CD14-positive monocyte (primary cell): ENCODE data around the gene CD44. TPM values are rescaled to one million over a fixed set of nuclear protein-coding genes. Genes with fewer than 3 reads are reported as not detected.

Experiments
- DNase-seq, 3 donors: peaks; one replicate each; pipeline ENCODE4 v3.0.0-alpha.2; 2011 to 2022
- H2AFZ ChIP-seq: 2 replicates; pipeline ENCODE4 v1.6.0; 2012; ENCODE audit warnings: mild to moderate bottlenecking, low read depth, low read length, inconsistent platforms; ENCODE audit not compliant: insufficient read depth, poor library complexity, severe bottlenecking
- H3K27ac ChIP-seq, 2 donors: 1 replicate in 1 of 2; 2 replicates in 1 of 2; pipeline ENCODE4 v1.5.1; 2012 to 2013; ENCODE audit warnings: low read length in 2 of 2, control low read depth in 1 of 2, inconsistent platforms in 1 of 2, low read depth in 1 of 2, mild to moderate bottlenecking in 1 of 2
- H3K27me3 ChIP-seq, 2 donors: one replicate each; pipeline versions ENCODE4 v1.6.0 to v1.6.1; 2011 to 2013; ENCODE audit warnings: low read length in 2 of 2; ENCODE audit not compliant: control insufficient read depth in 2 of 2, insufficient read depth in 2 of 2
- H3K36me3 ChIP-seq, 2 donors: replicated peaks in 1 of 2; 1 replicate in 1 of 2; 2 replicates in 1 of 2; pipeline versions ENCODE4 v1.5.1 to v1.6.1; 2012 to 2013; ENCODE audit warnings: low read length in 2 of 2, control low read depth in 1 of 2, inconsistent platforms in 1 of 2, mild to moderate bottlenecking in 1 of 2; ENCODE audit not compliant: insufficient read depth in 2 of 2, control insufficient read depth in 1 of 2
- H3K4me1 ChIP-seq, 2 donors: 1 replicate in 1 of 2; 2 replicates in 1 of 2; pipeline versions ENCODE4 v1.5.1 to v1.6.1; 2012 to 2013; ENCODE audit warnings: low read length in 2 of 2, control low read depth in 1 of 2, inconsistent platforms in 1 of 2, mild to moderate bottlenecking in 1 of 2, moderate library complexity in 1 of 2; ENCODE audit not compliant: insufficient read depth in 2 of 2, control insufficient read depth in 1 of 2
- H3K4me2 ChIP-seq: replicated peaks from 2 replicates; pipeline ENCODE3; 2012; ENCODE audit warnings: low read length, moderate library complexity, mild to moderate bottlenecking; ENCODE audit not compliant: poor library complexity, severe bottlenecking; ENCODE audit errors: extremely low read depth
- H3K4me3 ChIP-seq, 3 experiments: fragments of 200-600 bp in 1 of 3; sonication (generic) in 1 of 3; replicated peaks in 1 of 3; 1 replicate in 2 of 3; 2 replicates in 1 of 3; pipeline ENCODE4 v1.5.1; 2011 to 2013; ENCODE audit warnings: low read length in 3 of 3, mild to moderate bottlenecking in 3 of 3, control low read depth in 2 of 3, low read depth in 2 of 3, inconsistent platforms in 1 of 3, moderate library complexity in 1 of 3
- H3K79me2 ChIP-seq: 2 replicates; pipeline ENCODE4 v1.6.0; 2012; ENCODE audit warnings: mild to moderate bottlenecking, control low read depth, inconsistent platforms, low read length, moderate library complexity; ENCODE audit not compliant: insufficient read depth
- H3K9ac ChIP-seq: 2 replicates; pipeline ENCODE4 v1.6.0; 2017; ENCODE audit warnings: low read length, mild to moderate bottlenecking; ENCODE audit not compliant: insufficient read depth, poor library complexity, severe bottlenecking
- H3K9me3 ChIP-seq, 2 donors: replicated peaks in 1 of 2; 1 replicate in 1 of 2; 2 replicates in 1 of 2; pipeline versions ENCODE4 v1.5.1 to v1.6.1; 2012 to 2013; ENCODE audit warnings: low read length in 2 of 2, control low read depth in 1 of 2; ENCODE audit not compliant: control insufficient read depth in 1 of 2, insufficient read depth in 1 of 2
- H4K20me1 ChIP-seq: 2 replicates; pipeline ENCODE4 v1.6.0; 2012; ENCODE audit warnings: mild to moderate bottlenecking, low read length, control low read depth, moderate library complexity; ENCODE audit not compliant: insufficient read depth
- H3K27ac Mint-ChIP-seq, 7 donors: one replicate each; pipeline ENCODE4 v1.8.0; 2020; ENCODE audit warnings: mild to moderate bottlenecking in 7 of 7, mixed read lengths in 7 of 7, moderate library complexity in 6 of 7, inconsistent platforms in 2 of 7
- H3K27me3 Mint-ChIP-seq, 3 donors: one replicate each; pipeline ENCODE4 v1.8.0; 2021 to 2022; ENCODE audit warnings: low read depth in 3 of 3, mild to moderate bottlenecking in 3 of 3, mixed read lengths in 3 of 3, moderate library complexity in 3 of 3, inconsistent platforms in 1 of 3
- H3K36me3 Mint-ChIP-seq, 2 donors: one replicate each; pipeline ENCODE4 v1.8.0; 2020; ENCODE audit warnings: mixed read lengths in 2 of 2, inconsistent platforms in 1 of 2, mild to moderate bottlenecking in 1 of 2
- H3K4me1 Mint-ChIP-seq: one replicate; pipeline ENCODE4 v1.8.0; 2020; ENCODE audit warnings: mild to moderate bottlenecking, mixed read lengths
- H3K4me3 Mint-ChIP-seq, 2 donors: one replicate each; pipeline ENCODE4 v1.8.0; 2020; ENCODE audit warnings: mild to moderate bottlenecking in 2 of 2, mixed read lengths in 2 of 2, moderate library complexity in 1 of 2
- H3K9me3 Mint-ChIP-seq, 7 donors: one replicate each; pipeline ENCODE4 v1.8.0; 2020 to 2022; ENCODE audit warnings: mixed read lengths in 7 of 7, mild to moderate bottlenecking in 6 of 7, moderate library complexity in 6 of 7, inconsistent platforms in 2 of 7
- WGBS: methylation state at CpG from one replicate; pipeline ENCODE4 v1.1.5; 2013; ENCODE audit warnings: missing lambda C conversion rate; ENCODE audit not compliant: insufficient coverage; 5-methylcytosine and 5-hydroxymethylcytosine counted together
- intact Hi-C, 2 donors: fragments of 100-400 bp; cut with micrococcal nuclease; formaldehyde crosslinking; loops; one replicate each; pipeline versions ENCODE4 v1.15.0 to v1.15.1; 2023
- polyA plus RNA-seq, 3 donors: library from polyadenylated mRNA; depleted of rRNA in 1 of 3; unstranded in 2 of 3; stranded (reverse) in 1 of 3; fragments of 300-500 nt in 2 of 3; fragments of >200 nt in 1 of 3; fragmentation: Illumina TruSeq in 2 of 3; gene quantifications; 1 replicate in 2 of 3; 2 replicates in 1 of 3; pipeline ENCODE4 v1.2.3, GENCODE V29; 2012 to 2021
- TF ChIP-seq, protein P1 (sequence below): fragments of 200-600 bp; IDR thresholded peaks from one replicate; pipeline ENCODE4 v1.8.0; 2022; ENCODE audit warnings: antibody characterized with exemption, mild to moderate bottlenecking

Gene CD44
- polyA plus RNA-seq, 3 donors = 415 to 866 (median 531) TPM

- H3K36me3 ChIP-seq = no peaks in the 10 kb centered on the region
- Mint-ChIP-seq H3K9me3 (peaks cover 0 to 3% (median 0%) of the 10 kb centered on the region in 7 donors), H3K4me1 (peaks cover 16% of the 10 kb centered on the region), H3K27me3 (no peaks in the 10 kb centered on the region), H3K36me3 (no peaks in the 10 kb centered on the region), H3K27ac (no peak overlapping the region), H3K4me3 (no peak overlapping the region)
- no peaks in the 10 kb centered on the region for H3K79me2 ChIP-seq
- TF ChIP-seq, protein P1, sequence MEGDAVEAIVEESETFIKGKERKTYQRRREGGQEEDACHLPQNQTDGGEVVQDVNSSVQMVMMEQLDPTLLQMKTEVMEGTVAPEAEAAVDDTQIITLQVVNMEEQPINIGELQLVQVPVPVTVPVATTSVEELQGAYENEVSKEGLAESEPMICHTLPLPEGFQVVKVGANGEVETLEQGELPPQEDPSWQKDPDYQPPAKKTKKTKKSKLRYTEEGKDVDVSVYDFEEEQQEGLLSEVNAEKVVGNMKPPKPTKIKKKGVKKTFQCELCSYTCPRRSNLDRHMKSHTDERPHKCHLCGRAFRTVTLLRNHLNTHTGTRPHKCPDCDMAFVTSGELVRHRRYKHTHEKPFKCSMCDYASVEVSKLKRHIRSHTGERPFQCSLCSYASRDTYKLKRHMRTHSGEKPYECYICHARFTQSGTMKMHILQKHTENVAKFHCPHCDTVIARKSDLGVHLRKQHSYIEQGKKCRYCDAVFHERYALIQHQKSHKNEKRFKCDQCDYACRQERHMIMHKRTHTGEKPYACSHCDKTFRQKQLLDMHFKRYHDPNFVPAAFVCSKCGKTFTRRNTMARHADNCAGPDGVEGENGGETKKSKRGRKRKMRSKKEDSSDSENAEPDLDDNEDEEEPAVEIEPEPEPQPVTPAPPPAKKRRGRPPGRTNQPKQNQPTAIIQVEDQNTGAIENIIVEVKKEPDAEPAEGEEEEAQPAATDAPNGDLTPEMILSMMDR = no peak
- H3K27me3 ChIP-seq = no peaks in the 10 kb centered on the region
- no peak overlapping the region for H3K9ac ChIP-seq
- no peaks in the 10 kb centered on the region for H4K20me1 ChIP-seq
- no peak overlapping the region for H3K27ac ChIP-seq
- H3K4me3 ChIP-seq = no peak overlapping the region
- H3K9me3 ChIP-seq = no peaks in the 10 kb centered on the region
- DNase-seq = no peak
- intact Hi-C loops = no loop called here
- H2AFZ ChIP-seq = no peak overlapping the region
- WGBS = no CpG with 5 or more reads among the region's 10 CpGs
- H3K4me2 ChIP-seq = no peak overlapping the region
- H3K4me1 ChIP-seq = peaks cover 14 to 16% of the 10 kb centered on the region in 2 donors
Measured at GRCh38 chr11:35260342-35260985, 121.5 kb downstream of the CD44 start.

GRCh38 chr11:35261197-35261596, 122.2 kb downstream of the CD44 start:
- H3K4me1 Mint-ChIP-seq = peaks cover 19% of the 10 kb centered on the region
- Histone ChIP-seq H3K4me2 (no peak overlapping the region), H2AFZ (no peak overlapping the region), H3K27me3 (no peaks in the 10 kb centered on the region), H3K9ac (no peak overlapping the region), H3K36me3 (no peaks in the 10 kb centered on the region), H3K79me2 (no peaks in the 10 kb centered on the region), H3K4me1 (peaks cover 14 to 16% of the 10 kb centered on the region in 2 donors), H3K9me3 (no peaks in the 10 kb centered on the region), H4K20me1 (no peaks in the 10 kb centered on the region), H3K27ac (no peak overlapping the region), H3K4me3 (no peak overlapping the region)
- intact Hi-C loops = no loop called here
- no peak for DNase-seq
- H3K9me3 Mint-ChIP-seq = peaks cover 0 to 3% (median 0%) of the 10 kb centered on the region in 7 donors
- no CpG with 5 or more reads among the region's 1 CpG for WGBS
- H3K36me3 Mint-ChIP-seq = no peaks in the 10 kb centered on the region
- H3K4me3 Mint-ChIP-seq = no peak overlapping the region
- H3K27me3 Mint-ChIP-seq = no peaks in the 10 kb centered on the region
- TF ChIP-seq, protein P1 = no peak
- H3K27ac Mint-ChIP-seq = no peak overlapping the region
